C4-2B (cell line): ENCODE measurements around the gene C10orf105.

ENCODE experiments used
- ZFX ChIP-seq: fragments of 450-650 bp; IDR thresholded peaks from 2 replicates; pipeline ENCODE4 v1.6.1; 2017
- TF ChIP-seq, protein P1 (sequence below): fragments of 450-650 bp; conservative IDR thresholded peaks from 2 replicates; pipeline ENCODE4 v1.5.1; 2017; ENCODE audit warnings: mild to moderate bottlenecking

DNA sequence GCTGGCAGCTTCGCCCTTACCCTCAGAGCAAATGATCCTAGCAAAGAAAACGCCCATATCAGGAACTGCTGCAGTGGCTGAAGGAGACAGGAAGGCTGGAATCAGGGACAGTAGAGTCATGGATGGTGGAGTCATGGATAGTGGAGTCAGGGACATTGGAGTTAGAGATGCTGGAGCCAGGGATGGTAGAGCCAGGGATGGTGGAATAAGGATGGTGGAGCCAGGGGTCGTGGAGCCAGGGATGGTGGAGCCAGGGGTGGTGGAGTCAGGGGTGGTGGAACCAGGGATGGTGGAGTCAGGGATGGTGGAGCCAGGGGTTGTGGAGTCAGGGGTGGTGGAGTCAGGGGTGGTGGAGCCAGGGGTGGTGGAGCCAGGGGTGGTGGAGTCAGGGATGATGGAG is 31.3 kb downstream of the C10orf105 start:
- TF ChIP-seq, protein P1, sequence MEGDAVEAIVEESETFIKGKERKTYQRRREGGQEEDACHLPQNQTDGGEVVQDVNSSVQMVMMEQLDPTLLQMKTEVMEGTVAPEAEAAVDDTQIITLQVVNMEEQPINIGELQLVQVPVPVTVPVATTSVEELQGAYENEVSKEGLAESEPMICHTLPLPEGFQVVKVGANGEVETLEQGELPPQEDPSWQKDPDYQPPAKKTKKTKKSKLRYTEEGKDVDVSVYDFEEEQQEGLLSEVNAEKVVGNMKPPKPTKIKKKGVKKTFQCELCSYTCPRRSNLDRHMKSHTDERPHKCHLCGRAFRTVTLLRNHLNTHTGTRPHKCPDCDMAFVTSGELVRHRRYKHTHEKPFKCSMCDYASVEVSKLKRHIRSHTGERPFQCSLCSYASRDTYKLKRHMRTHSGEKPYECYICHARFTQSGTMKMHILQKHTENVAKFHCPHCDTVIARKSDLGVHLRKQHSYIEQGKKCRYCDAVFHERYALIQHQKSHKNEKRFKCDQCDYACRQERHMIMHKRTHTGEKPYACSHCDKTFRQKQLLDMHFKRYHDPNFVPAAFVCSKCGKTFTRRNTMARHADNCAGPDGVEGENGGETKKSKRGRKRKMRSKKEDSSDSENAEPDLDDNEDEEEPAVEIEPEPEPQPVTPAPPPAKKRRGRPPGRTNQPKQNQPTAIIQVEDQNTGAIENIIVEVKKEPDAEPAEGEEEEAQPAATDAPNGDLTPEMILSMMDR = no peak
- no peak for TF ChIP-seq ZFX
